A204.1 (cell line): ENCODE results near the gene ISCU.
A peak's percentile ranks its signal among the peaks of the same experiment; 100 is the strongest.

ENCODE experiments used
- FAIRE-seq: peaks from 2 replicates; lab custom pipeline; 2012; peaks lifted over from hg19 to GRCh38; lab: Jason Lieb, UNC

Gene ISCU

DNA sequence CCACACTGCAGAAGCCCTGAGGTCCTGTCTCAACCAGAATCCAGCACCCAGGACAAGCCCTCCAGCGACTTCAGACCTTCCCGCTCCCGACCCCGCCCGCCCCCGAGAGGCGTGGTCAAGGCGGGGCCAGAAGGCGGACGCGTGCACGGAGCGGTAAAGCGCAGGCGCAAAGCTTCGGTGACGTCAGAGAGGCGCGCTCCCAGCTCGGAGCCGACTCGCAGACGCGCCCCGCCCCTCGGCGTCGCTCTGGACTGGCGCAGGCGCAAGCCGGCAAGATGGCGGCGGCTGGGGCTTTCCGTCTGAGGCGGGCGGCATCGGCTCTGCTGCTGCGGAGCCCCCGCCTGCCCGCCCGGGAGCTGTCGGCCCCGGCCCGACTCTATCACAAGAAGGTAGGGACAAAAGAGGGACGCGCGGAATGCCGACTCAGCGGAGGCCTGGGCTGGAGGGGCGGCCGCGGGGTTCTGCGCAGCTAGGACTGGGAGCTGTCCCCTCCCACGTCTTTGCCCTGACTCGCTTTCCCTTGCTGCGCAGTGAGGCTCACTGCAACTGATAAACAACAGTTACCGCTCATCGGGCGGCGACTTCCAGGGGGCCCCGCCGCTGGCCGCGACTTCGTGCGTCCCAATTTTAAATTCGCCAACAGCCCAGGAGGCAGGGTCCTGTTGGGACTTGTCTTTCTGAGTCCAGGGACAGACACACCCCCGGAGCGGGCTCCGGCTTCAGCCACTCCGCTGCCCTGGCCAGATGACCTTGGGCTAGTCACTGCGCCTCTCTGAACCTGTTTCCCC is at the start of gene ISCU:
Gene ISCU (plus strand): TSS at position 249 of the 788 bp plus-strand sequence. CDS start 27 bp downstream, at position 276.
- FAIRE-seq = no peak

DNA sequence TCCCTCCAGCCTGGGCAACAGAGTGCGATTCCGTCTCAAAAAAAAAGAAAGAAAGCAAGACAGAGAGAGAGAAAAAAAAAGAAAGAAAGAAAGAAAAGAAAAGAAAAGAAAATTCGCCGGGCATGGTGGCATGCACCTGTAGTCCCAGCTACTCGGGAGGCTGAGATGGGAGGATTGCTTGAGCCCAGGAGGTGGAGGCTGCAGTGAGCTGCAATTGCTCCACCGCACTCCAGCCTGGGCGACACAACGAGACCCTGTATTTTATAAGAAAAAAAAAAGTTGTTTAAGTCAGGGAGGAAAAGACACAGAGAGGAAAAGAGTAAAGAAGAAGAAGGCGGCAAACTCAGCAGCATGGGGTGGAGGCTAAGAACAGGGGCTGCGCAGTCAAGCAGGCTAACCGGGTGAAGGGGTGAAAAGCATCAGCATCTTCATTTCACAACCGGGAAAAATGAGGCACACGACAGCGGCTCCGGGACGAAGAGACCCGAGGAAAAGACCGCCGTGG is 47.9 kb upstream of the ISCU start:
- FAIRE-seq = no peak

DNA sequence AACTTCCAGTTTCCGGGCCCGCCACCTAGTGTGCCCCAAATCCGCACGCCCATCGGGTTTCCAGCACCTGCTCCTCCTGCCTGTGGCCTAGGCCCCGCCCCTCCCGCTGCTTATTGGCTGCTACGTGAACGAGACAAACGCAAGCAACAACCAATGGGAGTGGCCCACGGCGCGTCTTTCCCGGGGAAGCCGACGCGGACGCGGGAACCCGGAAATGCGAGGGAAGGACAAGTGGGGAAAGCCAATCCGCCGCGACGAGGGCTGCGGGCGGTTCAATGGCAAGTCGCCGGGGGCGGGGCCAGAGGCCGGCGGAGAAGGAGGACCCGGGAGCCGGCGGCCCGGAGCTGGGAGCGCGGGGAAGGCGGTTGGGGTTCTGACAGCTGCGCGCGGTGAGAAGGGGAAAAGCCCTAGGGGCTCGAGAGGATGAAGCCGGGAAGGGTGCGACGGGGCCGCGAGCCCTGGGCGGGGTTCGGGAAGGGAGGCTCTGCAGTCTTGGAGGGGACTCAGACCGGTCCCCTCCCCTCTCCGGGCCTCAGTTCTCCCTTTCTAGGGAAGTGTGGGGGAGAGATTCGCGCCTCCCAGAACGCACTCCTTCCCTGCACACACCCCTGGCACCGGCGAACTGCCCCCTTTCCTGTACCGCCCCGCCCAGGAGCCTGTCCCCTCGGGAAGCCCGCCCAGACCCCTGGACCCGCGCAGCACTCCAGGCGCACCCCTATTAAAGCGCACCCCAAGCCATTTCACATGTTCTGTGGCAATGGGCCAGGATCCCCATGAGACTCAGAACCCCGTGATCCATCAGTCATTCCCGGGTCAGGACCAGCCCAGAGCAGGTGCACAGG is 47.2 kb upstream of the ISCU start, which contains the start of gene FICD:
Gene FICD (plus strand): TSS at position 305 of the 842 bp plus-strand sequence. CDS start 1,696 bp downstream, outside the sequence.
- peak; percentile 98 for FAIRE-seq

DNA sequence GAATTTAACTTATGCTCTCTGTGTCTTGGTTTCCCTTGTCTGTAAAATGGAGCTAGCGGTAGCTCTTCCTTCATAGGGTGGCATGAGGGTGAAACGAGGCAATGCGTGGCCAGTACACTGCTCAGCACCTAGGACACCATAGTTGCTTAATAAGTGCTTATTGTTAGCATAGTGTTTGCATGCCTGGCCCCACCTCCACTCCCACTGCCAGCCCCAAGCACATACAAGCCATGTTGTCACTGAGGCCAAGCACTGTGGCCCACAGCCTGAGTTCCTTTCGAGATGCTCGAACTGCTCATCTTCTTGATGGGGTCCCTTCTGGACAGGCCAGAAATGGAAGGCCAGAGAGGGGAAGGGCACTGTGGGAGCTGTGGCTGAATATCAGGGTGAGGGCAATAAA is 46.5 kb upstream of the ISCU start:
- FAIRE-seq = no peak

DNA sequence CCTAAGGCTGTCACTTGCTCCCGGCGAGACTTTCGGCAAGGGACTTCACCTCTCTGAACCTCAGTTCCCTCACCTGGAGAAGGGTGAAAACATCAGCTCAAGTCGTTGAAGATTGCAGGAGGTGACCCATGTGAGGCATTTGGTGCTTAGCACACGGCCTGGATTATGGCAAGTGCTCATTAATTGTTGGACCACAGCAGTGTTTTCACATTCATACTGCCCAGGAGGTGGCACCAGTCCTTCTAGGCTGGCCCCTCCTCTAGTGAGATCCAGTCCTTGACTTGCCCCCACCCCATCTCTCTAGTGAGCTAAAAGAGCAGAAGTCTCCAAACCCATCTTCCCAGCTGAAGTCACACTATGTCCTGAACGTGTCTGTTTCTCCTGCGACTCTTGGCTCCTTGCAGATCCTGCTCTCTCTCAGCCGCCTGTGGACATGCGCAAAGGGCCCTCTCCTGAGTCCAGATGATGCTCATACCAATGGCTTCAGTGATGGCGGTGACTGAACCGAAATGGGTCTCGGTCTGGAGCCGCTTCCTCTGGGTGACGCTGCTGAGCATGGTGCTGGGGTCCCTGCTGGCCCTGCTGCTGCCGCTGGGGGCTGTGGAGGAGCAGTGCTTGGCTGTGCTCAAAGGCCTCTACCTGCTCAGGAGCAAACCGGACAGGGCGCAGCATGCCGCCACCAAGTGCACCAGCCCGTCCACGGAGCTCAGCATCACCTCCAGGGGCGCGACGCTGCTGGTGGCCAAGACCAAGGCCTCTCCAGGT is 45.7 kb upstream of the ISCU start:
- FAIRE-seq = no peak

DNA sequence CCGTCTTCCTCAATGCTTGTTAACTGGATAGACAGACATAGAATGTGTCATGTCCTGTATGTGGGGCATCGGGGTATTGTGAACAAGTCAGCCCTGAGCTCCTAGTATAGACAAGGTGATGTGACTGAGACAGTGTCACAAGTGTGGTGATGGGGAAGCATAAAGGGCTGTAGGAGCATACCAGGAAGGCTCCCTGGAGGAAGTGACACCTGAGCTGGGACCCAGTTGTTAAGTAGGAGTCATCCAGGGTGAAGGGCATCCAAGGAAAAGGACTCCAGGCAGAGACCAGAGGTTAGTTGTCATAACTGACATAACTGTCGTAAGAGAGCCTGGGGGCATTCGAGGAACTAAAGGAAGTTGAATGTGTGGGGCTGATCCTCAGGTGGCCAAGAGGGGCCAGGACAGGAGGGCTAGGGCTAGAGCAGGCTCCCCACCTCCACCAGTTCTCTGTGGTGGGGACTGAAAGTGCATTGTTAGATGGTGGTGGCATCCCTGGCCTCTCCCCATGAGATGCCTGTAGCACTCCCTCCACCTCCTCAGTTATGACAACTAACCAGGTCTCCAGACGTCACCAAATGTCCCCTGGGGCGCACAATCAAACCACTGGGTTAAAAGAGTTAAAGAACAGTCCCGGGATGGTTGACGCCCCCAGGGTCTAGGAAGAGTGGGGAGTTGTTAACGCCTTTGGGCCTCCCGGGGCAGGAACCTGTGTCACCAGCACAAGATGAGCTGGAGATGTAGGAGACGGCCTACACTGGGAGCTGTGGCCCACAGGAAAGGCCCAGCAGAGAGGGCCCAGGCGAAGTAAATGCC is 44.9 kb upstream of the ISCU start:
- no peak for FAIRE-seq

DNA sequence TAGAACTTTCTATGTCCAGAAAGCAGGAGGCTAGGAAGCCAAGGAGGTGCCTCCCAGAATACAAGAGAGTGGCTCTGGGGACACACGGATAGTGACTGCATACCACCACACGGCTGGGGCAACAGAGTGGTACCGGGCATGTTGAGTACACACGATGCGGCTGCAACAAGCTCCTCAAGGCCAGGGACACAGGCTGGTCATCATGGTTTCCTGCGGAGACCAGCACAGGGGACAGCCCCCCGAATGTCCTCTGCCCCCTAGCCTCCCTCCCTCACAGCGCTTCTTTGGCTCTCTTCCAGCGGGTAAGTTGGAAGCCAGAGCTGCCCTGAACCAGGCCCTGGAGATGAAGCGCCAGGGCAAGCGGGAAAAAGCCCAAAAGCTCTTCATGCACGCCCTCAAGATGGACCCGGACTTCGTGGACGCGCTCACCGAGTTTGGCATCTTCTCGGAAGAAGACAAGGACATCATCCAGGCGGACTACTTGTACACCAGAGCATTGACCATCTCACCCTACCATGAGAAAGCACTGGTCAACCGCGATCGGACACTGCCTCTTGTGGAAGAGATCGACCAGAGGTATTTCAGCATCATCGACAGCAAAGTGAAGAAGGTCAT is 44.2 kb upstream of the ISCU start:
- no peak for FAIRE-seq

DNA sequence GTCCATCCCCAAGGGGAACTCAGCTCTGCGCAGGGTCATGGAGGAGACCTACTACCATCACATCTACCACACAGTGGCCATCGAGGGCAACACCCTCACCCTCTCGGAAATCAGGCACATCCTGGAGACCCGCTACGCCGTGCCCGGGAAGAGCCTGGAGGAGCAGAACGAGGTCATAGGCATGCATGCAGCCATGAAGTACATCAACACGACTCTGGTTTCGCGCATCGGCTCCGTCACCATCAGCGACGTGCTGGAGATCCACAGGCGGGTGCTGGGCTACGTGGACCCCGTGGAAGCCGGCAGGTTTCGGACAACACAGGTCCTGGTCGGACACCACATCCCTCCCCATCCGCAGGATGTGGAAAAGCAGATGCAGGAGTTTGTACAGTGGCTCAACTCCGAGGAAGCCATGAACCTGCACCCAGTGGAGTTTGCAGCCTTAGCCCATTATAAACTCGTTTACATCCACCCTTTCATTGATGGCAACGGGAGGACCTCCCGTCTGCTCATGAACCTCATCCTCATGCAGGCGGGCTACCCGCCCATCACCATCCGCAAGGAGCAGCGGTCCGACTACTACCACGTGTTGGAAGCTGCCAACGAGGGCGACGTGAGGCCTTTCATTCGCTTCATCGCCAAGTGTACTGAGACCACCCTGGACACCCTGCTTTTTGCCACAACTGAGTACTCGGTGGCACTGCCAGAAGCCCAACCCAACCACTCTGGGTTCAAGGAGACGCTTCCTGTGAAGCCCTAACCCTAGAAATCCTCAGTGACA is 43.5 kb upstream of the ISCU start:
- FAIRE-seq = no peak

DNA sequence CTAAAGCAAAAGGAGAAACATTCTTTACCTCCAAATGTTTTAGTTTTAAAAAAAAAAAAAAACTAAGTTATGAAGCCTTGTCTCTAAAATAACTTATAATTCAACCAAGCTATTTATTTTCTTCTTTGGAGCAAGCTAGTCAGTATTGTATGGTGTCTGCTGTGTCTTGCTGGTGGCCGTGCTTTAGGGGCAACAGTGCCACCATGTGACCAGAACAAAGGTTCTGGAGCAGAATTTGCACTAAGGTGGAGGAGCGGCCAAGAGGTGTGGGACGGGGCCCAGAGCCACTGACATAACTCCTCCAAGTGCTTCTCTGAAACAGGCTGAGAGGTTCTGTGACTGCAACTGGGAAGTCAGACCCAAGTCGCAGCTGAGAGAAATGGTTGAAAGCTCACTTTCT is 42.8 kb upstream of the ISCU start:
- no peak for FAIRE-seq

DNA sequence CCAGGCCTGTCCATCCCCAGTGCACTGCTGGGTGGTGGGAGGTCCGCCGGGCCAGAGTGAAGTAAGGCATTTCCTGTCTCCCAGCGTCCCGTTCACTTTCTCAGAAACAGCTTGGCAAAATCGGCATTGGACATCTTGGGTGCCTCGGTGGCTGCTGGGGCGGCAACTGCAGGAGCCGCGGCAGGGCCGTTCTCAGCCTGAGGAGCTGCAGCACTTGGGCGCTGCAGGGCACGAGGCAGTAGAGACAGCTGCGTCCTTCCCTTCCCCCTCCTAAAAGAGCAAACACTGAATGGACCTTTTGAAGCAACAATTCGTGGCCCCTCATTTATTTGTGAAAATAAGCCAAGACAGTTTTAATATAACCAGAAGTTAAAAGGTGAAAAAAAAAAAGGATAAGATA is 39.0 kb upstream of the ISCU start:
- FAIRE-seq = no peak

DNA sequence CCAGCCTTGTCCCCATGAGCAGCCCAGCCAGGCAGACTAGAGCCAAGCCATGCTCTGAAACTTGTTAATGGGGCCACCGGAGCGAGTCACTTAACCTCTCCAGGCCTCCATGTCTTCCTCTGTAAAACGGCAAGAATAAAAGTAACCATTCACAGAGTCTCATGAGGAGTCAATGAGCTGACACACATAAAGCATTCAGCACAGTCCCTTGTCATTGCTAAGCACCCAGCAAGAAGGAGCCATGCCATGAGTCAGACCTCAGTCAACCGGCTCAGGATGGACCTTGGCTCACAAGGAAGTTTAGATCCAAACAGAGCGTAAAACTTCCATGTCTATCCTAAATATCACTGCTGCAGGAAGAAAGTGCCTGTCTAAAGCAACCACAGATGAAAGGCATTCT is 36.7 kb upstream of the ISCU start:
- no peak for FAIRE-seq

DNA sequence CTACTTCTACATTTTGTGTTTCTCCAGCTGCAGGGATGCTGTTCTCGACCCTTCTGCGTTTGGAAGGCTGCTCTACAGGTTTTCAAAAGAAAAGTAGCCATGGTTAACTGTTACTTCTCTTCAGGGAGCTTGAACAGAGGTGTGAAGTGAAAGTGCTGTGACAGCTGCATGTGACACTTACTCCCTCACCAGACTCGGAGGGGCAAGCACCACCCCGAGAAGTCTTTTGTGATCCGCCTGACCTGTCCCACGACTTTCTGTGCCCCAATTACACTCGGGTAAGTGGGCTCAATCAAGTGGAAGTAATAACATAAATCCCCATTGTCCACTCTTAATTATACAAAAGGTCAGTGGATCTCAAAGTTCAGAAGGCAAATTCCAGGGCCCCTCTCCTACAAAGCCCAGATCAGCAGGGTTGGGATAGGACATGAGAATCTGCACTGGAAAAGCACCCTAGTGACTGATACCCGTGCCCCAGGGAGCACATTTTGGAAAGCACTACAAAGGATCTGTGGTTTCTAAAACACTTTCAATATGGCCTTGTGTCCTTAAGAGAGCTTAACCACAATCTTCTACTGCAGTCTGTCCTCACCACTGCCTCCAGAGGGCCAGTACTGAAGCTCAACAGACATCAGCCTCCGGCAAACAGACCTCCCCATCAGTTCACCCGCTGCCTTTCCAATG is 35.8 kb upstream of the ISCU start:
- no peak for FAIRE-seq

DNA sequence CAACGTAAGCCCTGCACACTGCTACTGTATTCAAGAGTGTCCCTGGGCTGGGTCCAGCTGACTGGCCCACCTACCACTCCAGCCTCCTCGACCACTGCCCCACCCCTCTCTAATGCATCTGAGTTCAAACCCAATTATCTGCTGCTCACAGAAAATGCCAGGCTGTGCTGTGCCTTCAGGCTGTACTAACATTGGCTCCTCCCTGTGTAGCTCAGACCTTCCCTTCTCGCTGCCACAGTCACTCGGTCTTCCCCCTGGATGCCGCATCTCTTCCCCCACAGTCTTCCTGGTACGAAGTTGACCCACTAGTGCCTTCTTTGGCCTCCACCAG is 35.3 kb upstream of the ISCU start:
- FAIRE-seq = no peak

DNA sequence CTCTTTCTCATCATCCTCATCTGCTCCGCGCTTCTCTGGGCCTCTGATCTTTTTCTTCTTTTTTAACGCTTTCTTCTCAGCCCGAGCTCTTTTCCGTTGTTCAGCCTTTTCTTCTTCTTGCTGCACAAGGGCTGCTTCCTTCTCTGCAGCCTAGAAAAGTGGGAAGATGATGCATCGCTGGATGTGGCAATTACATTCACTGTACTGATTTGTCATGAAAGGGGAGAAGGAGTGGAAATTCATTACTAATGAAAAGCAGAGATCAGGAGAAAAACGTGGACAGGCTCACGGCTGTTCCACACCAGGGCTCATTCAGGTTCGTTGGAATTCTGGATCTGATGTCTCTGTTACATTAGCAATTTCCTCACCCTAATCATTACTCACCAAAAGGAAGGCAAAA is 32.2 kb upstream of the ISCU start:
- FAIRE-seq = no peak

DNA sequence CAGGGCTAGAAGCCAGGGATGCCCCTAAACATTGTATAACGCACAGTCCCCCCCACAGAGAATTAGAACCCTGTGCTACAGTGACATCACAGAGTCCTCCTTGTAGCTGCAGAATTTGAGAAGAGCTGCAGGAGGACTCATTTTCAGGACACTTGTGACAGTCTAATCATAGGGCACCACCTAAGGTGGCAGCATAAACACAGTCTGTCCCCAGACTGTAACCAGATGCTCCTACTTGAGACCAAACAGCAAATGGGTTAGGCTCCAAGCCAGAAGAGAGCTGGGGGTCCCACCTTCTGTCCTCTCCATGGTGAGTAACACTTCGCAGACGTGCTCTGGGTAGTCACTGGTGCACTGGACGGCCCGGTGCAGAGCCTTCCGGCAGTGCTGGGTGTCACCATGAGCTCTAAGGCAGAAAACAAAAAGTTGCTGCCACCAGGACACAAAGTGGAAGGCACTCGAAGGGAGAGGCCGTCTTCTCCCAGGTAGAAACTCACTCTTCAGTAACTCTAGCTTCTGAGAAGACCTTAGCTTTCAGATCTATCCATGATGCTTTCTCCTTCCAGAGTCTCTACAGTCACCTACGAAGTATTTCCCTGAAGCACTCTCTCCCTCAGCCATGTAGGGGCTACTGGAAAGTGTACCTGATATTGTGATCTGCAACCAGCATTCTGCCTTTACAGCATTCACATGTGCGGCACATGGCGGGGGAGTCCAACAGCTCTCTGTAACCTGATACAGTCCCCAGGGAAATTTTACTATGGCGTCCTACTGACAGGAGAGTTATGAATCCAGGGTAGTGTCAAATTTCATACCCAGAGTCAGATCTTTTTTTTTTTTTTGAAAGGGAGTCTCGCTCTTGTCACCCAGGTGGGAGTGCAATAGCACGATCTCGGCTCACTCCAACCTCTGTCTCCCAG is 30.2 kb upstream of the ISCU start:
- no peak for FAIRE-seq

DNA sequence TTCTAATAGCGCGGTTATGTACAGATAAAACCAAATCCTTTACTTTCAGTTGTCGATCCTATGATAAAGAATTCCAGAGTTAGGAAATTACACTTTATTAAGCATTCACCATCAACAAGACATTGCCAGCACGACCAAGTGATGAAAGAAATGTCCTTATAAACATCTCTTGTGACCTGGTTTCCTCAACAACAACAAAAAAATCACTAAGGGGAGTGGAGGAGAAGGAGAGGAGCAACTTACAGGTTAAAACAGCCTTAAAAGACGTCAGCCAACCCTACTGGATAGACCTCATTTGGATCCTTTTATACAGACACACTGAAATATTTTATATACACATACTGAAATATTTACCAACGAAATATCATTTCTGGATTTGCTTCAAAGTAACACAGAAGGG is 24.2 kb upstream of the ISCU start:
- no peak for FAIRE-seq

DNA sequence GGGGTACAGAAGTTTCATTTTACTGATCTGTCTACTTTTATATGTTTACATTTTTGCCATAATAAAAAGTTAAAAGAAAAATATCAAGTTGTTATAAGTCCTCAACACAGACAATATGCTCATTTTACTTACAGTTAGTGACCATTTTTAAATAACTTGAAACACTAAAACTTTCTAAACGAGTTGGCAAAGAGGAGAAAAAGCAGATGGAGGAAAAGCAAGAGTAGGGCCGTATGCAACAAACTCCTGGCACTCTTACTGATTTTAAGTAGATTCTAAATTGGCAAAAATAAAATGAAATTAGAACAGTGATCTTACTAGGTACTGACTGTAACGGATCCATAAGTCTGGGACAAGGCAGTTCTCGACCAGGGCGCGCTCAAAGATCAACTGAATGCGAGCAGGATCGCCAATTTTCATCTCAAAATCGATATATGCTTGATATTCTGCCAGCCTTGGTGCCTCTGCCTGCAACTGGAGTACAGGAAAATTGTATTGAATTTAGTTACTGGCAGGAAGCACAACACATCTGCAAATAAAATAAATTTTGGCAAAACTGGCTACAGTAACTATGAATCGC is 23.7 kb upstream of the ISCU start:
- no peak for FAIRE-seq

DNA sequence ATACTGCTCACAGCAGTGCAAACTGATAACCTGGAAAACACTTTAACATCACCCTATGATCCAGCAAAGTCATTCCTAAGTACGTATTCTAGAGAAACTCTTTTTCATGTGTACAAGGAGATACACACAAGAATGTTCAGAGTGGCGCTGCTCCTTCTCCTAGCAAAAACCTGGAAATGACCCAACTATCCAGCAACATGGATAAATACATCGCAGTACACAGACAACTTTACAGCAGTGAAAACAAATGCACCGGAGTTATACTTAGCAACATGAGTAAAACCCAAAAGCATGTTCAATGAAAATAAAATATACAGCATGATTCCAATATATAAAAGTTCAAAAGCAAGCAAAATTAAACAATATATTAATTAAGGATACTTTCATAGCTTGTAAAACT is 20.1 kb upstream of the ISCU start:
- FAIRE-seq = no peak
